Measurements from ENCODE around the gene ANKRD13C.

The ANKRD13C gene

GRCh38 chr1:70314706-70315304 is 39.7 kb downstream of the ANKRD13C start:
- Histone ChIP-seq H2AFZ (ENCODE audit: low read length) (no peak overlapping the region), H3K9me3 (replicated peaks; ENCODE audit: insufficient read depth, low read length) (no peaks in the 10 kb centered on the region), H3F3A (ENCODE audit: insufficient read depth, low read length) (no peaks in the 10 kb centered on the region), H3K4me3 (ENCODE audit: low read length) (no peak overlapping the region), H4K20me1 (ENCODE audit: insufficient read depth, low read length) (no peaks in the 10 kb centered on the region; the same call in 1 of the 2 replicates), H3K9ac (ENCODE audit: low read length) (no peak overlapping the region), H3K9me2 (replicated peaks; ENCODE audit: insufficient read depth, low read length) (no peaks in the 10 kb centered on the region), H3K27me3 (replicated peaks; ENCODE audit: insufficient read depth, low read length) (no peaks in the 10 kb centered on the region), H3K4me1 (ENCODE audit: low read length) (no peaks in the 10 kb centered on the region), H3K79me2 (ENCODE audit: low read length) (peaks cover 31% of the 10 kb centered on the region), H3K36me3 (replicated peaks; ENCODE audit: insufficient read depth, low read length) (no peaks in the 10 kb centered on the region), H3K27ac (ENCODE audit: low read length) (no peak overlapping the region), H3K4me2 (ENCODE audit: low read depth, low read length) (no peak overlapping the region)
- DNase-seq, result no peak
- TF ChIP-seq EZH2 (optimal IDR thresholded peaks at IDR 0.05; ENCODE audit: low read depth, low read length) (no peak), EZH2phosphoT487 (IDR thresholded peaks at IDR 0.05; ENCODE audit: low read length) (no peak)

GRCh38 chr1:70311369-70311768 is 43.2 kb downstream of the ANKRD13C start:
- H4K20me1 ChIP-seq (ENCODE audit: insufficient read depth, low read length), result no peaks in the 10 kb centered on the region

DNA sequence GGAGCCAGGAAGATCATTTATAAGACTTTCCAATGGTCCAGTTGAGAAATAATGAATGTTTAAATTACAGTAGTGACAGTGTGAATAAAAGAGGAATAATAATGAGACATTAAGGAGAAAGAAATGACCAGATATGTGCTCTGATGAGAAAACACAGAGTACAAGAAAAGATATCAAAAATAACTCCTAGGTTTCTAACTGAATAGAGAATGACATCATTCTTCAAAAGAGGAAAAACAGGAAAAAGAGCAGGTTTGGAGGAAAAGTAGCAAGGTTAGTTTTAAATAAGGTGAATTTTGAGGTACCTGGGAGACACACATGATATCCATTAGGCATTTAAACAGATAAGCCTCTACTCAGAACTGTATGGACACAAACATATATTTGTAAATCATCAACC is 55.0 kb downstream of the ANKRD13C start:
- Histone ChIP-seq H3F3A (ENCODE audit: insufficient read depth, low read length) (no peaks in the 10 kb centered on the region), H3K9me2 (replicated peaks; ENCODE audit: insufficient read depth, low read length) (no peaks in the 10 kb centered on the region), H3K36me3 (replicated peaks; ENCODE audit: insufficient read depth, low read length) (no peaks in the 10 kb centered on the region), H3K4me2 (ENCODE audit: low read depth, low read length) (no peak overlapping the region), H3K79me2 (ENCODE audit: low read length) (0 out of 2 replicates have a peak, but pooled peaks cover 6% of the 10 kb centered on the region), H2AFZ (ENCODE audit: low read length) (no peak overlapping the region), H3K27ac (ENCODE audit: low read length) (no peak overlapping the region), H3K9me3 (replicated peaks; ENCODE audit: insufficient read depth, low read length) (no peaks in the 10 kb centered on the region), H3K4me3 (ENCODE audit: low read length) (no peak overlapping the region), H3K27me3 (replicated peaks; ENCODE audit: insufficient read depth, low read length) (no peaks in the 10 kb centered on the region), H3K9ac (ENCODE audit: low read length) (no peak overlapping the region), H3K4me1 (ENCODE audit: low read length) (no peaks in the 10 kb centered on the region), H4K20me1 (ENCODE audit: insufficient read depth, low read length) (no peaks in the 10 kb centered on the region)
- DNase-seq, result no peak
- TF ChIP-seq EZH2 (optimal IDR thresholded peaks at IDR 0.05; ENCODE audit: low read depth, low read length), result no peak
- no peak for TF ChIP-seq EZH2phosphoT487 (IDR thresholded peaks at IDR 0.05; ENCODE audit: low read length)
- no peak for TF ChIP-seq CTCF (IDR thresholded peaks at IDR 0.05; ENCODE audit: low read length)

More at GRCh38 chr1:70311369-70311768, 43.2 kb downstream of the ANKRD13C start:
- TF ChIP-seq CTCF (IDR thresholded peaks at IDR 0.05; ENCODE audit: low read length), result no peak
- no peak for TF ChIP-seq EZH2 (optimal IDR thresholded peaks at IDR 0.05; ENCODE audit: low read depth, low read length)
- TF ChIP-seq EZH2phosphoT487 (IDR thresholded peaks at IDR 0.05; ENCODE audit: low read length), result no peak
- Histone ChIP-seq H3K4me1 (ENCODE audit: low read length) (no peaks in the 10 kb centered on the region), H3K9ac (ENCODE audit: low read length) (no peak overlapping the region), H3F3A (ENCODE audit: insufficient read depth, low read length) (no peaks in the 10 kb centered on the region), H3K36me3 (replicated peaks; ENCODE audit: insufficient read depth, low read length) (no peaks in the 10 kb centered on the region), H3K9me2 (replicated peaks; ENCODE audit: insufficient read depth, low read length) (no peaks in the 10 kb centered on the region), H3K4me2 (ENCODE audit: low read depth, low read length) (no peak overlapping the region), H3K79me2 (ENCODE audit: low read length) (peaks cover 3% of the 10 kb centered on the region), H3K4me3 (ENCODE audit: low read length) (no peak overlapping the region), H2AFZ (ENCODE audit: low read length) (no peak overlapping the region), H3K27me3 (replicated peaks; ENCODE audit: insufficient read depth, low read length) (no peaks in the 10 kb centered on the region), H3K9me3 (replicated peaks; ENCODE audit: insufficient read depth, low read length) (no peaks in the 10 kb centered on the region), H3K27ac (ENCODE audit: low read length) (no peak overlapping the region)
- DNase-seq, result no peak

- Histone ChIP-seq H3K36me3 (replicated peaks; ENCODE audit: insufficient read depth, low read length) (0 out of 2 replicates have a peak, but pooled peaks cover 5% of the 10 kb centered on the region), H3K9me2 (replicated peaks; ENCODE audit: insufficient read depth, low read length) (no peaks in the 10 kb centered on the region), H3K4me1 (ENCODE audit: low read length) (no peaks in the 10 kb centered on the region)
Measured at GRCh38 chr1:70295749-70296148, 58.8 kb downstream of the ANKRD13C start.

More at GRCh38 chr1:70295749-70296148, 58.8 kb downstream of the ANKRD13C start:
- no peaks in the 10 kb centered on the region for H3K9me3 ChIP-seq (replicated peaks; ENCODE audit: insufficient read depth, low read length)
- TF ChIP-seq CTCF (IDR thresholded peaks at IDR 0.05; ENCODE audit: low read length) (no peak), EZH2phosphoT487 (IDR thresholded peaks at IDR 0.05; ENCODE audit: low read length) (no peak), EZH2 (optimal IDR thresholded peaks at IDR 0.05; ENCODE audit: low read depth, low read length) (no peak)
- H3K4me3 ChIP-seq (ENCODE audit: low read length), result no peak overlapping the region
- no peaks in the 10 kb centered on the region for H3K79me2 ChIP-seq (ENCODE audit: low read length)
- no peak overlapping the region for H3K9ac ChIP-seq (ENCODE audit: low read length)
- no peak overlapping the region for H3K4me2 ChIP-seq (ENCODE audit: low read depth, low read length)
- no peak overlapping the region for H3K27ac ChIP-seq (ENCODE audit: low read length)
- DNase-seq, result no peak
- H2AFZ ChIP-seq (ENCODE audit: low read length), result no peak overlapping the region
- H3F3A ChIP-seq (ENCODE audit: insufficient read depth, low read length), result no peaks in the 10 kb centered on the region
- H3K27me3 ChIP-seq (replicated peaks; ENCODE audit: insufficient read depth, low read length), result no peaks in the 10 kb centered on the region
- no peaks in the 10 kb centered on the region for H4K20me1 ChIP-seq (ENCODE audit: insufficient read depth, low read length)

Measured in MM.1S (cell line).